ENCODE data around the gene MCM8.

The MCM8 gene

DNA sequence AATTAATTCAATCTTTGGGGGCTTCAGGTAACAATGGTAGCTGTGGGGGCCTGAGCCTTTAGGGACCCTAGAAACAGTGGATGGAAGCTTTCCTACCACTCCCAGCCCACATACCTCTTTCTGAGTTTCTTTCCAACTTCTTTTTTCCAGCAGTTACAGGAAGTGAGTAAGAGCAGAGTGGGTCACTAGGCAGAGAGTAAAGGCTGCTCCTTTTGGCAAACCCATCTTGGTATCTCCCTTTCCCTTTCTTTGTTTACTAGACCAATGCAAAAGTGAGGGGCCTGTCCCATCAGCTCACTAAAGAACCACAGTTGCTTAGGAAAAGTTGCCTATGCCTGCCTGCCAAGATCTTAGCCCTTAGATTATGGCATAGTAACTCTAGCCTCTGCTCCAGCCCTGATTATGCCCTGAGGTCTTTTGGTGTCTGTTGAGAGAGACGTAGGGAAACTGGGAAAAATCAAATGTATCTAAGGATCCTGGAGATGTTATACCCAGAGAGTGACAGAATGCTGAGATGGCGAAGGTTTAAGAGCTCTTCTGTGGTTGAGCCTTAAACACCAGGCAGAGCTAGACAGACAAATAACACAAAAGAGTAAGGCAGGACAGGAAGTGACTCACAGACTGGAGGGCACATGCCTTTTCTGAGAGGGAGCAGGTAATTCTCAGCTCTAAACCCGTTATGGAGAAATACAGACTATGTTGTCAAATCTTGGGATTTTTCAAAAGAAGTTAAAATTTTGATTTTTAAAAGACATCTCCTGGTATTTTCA is 31.4 kb upstream of the MCM8 start:
- in situ Hi-C loops (cut with MboI; ENCODE audit: low sequenced_read_pairs, unreplicated experiment), result no loop called here
- DNase-seq (ENCODE audit: low spot score), result no peak
- TF ChIP-seq, protein P1, sequence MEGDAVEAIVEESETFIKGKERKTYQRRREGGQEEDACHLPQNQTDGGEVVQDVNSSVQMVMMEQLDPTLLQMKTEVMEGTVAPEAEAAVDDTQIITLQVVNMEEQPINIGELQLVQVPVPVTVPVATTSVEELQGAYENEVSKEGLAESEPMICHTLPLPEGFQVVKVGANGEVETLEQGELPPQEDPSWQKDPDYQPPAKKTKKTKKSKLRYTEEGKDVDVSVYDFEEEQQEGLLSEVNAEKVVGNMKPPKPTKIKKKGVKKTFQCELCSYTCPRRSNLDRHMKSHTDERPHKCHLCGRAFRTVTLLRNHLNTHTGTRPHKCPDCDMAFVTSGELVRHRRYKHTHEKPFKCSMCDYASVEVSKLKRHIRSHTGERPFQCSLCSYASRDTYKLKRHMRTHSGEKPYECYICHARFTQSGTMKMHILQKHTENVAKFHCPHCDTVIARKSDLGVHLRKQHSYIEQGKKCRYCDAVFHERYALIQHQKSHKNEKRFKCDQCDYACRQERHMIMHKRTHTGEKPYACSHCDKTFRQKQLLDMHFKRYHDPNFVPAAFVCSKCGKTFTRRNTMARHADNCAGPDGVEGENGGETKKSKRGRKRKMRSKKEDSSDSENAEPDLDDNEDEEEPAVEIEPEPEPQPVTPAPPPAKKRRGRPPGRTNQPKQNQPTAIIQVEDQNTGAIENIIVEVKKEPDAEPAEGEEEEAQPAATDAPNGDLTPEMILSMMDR (IDR thresholded peaks at IDR 0.05; ENCODE audit: borderline replicate concordance, control extremely low read depth, extremely low read depth, insufficient read depth, missing control alignments), result no peak

DNA sequence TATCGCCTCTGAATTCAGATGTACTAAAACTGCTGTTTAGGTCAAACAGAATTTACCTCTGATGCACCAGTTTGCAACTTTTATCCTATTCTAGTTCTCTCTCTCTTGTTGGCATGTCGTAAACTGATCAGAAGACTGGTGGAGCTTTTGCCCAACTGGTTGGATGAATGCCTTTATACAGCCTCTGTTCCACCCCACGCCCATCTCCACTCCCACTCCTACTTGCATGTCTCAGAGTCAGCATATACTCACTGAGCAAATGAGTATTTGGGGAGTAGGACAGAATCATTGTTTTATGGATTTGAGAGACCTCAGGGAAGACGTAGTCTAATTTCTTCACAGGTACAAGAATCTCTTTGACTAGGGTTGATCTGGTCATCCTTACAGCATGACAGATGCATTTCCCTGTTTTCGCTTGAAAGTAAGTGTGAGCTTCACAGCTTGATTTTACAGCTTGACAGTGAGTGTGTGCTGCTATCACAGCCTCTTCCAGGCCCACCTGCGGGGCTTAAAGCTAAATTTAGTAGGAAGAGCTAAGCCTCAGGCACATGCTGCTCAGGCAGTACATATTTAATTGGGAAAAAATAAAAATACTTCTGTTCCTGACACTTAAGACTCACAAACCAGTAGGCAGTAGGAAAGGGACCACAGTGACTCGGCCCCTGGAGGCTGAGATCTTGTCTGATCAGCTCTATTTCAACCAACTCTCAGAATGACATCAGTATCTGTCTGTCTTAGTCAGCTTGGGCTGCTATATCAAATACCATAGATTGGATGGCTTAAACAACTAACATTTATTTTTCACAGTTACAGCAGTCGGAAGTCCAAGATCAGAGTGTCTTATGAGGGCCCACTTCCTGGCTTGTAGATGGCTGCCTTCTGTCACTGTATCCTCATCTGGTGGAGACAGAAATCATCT is 30.6 kb upstream of the MCM8 start:
- in situ Hi-C loops (cut with MboI; ENCODE audit: low sequenced_read_pairs, unreplicated experiment), result no loop called here
- TF ChIP-seq, protein P1 (IDR thresholded peaks at IDR 0.05; ENCODE audit: borderline replicate concordance, control extremely low read depth, extremely low read depth, insufficient read depth, missing control alignments), result no peak
- DNase-seq (ENCODE audit: low spot score), result no peak

DNA sequence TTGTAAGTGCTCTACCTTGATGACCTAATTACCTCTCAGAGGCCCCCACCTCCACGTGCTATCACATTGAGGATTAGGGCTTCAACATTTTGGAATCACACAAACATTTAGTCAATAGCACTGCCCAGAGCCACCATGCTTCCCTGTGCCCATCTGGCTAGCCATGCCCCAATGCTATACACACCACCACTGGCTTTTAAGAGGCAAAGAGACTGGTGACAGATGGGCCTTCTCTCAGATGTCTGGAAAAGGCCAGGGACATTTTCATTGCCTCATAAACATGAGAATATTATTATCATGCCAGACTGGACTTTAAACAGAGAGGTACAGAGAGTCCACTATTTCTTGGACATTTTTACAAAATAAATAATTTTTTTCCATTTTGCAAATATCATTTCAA is 29.9 kb upstream of the MCM8 start:
- no peak for DNase-seq (ENCODE audit: low spot score)
- in situ Hi-C loops (cut with MboI; ENCODE audit: low sequenced_read_pairs, unreplicated experiment), result no loop called here

DNA sequence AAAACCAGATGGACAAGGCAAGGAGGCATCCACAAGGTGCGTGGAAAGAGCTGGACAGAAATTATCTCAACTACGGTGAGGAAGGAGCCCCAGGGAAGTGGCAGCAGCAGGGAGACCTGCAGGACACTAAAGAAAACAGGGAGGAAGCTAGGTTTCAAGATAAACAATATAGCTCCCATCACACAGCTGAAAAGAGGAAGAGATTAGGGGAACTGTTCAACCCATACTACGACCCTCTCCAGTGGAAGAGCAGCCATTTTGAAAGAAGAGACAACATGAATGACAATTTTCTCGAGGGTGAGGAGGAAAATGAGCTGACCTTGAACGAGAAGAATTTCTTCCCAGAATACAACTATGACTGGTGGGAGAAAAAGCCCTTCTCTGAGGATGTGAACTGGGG is 27.0 kb upstream of the MCM8 start:
- in situ Hi-C loops (cut with MboI; ENCODE audit: low sequenced_read_pairs, unreplicated experiment), result no loop called here
- no peak for DNase-seq (ENCODE audit: low spot score)
- TF ChIP-seq, protein P1 (IDR thresholded peaks at IDR 0.05; ENCODE audit: borderline replicate concordance, control extremely low read depth, extremely low read depth, insufficient read depth, missing control alignments), result no peak

More for the DNA sequence above, 29.9 kb upstream of the MCM8 start:
- TF ChIP-seq, protein P1 (IDR thresholded peaks at IDR 0.05; ENCODE audit: borderline replicate concordance, control extremely low read depth, extremely low read depth, insufficient read depth, missing control alignments), result no peak

DNA sequence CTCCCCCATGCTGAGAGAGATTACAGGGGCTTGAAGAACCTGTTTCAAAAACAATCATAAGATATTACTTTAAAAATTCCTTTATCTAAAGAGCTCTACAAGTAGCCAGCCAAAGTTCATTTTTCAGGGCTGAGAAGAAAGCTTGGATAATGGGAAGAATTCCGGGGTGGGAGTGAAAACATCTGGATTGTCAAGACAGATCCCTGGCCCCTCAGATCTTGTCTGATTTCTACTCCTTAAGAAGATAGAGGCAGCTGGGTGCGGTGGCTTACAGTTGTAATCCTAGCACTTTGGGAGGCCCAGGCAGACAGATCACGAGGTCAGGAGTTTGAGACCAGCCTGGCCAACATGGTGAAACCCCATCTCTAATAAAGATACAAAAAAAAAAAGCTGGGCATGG is 24.9 kb upstream of the MCM8 start:
- in situ Hi-C loops (cut with MboI; ENCODE audit: low sequenced_read_pairs, unreplicated experiment), result no loop called here
- DNase-seq (ENCODE audit: low spot score), result no peak
- TF ChIP-seq, protein P1 (IDR thresholded peaks at IDR 0.05; ENCODE audit: borderline replicate concordance, control extremely low read depth, extremely low read depth, insufficient read depth, missing control alignments), result no peak

DNA sequence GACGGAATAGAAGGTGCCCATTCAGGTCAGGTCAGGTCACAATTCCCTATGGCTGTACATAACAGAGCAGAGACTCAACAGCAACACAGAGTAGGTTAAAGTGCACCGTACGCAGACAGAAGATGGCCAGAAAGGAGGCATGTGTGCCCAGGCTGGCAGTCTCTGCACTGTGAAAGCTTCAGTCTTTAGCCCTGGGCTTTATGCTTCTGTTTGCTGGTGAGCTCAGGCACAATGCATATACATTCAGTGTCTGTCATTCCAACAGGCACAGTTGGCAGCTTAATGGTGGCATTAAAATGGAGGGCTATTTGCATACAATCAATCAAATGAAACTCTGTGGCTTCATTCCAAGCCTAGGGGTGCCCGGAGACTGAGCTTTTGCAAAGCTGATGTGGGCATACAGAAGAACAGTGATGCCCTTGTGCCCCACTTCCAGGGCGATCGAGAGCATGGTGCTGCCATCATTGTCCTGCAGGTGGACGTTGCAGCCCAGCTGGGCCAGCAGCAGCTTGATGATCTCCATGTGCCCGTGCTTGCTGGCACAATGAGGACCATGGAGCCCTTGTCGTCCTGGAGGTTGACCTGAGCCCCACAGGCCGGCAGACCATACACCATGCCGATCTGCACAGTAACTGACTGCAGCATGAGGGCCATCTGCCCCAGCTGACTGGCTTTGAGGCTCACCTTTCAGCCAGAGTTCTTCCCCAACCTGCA is 22.5 kb upstream of the MCM8 start:
- TF ChIP-seq, protein P1 (IDR thresholded peaks at IDR 0.05; ENCODE audit: borderline replicate concordance, control extremely low read depth, extremely low read depth, insufficient read depth, missing control alignments), result no peak
- DNase-seq (ENCODE audit: low spot score), result no peak
- in situ Hi-C loops (cut with MboI; ENCODE audit: low sequenced_read_pairs, unreplicated experiment), result no loop called here

All from GM13976 (cell line).